GM13977 (cell line): ENCODE data around the gene DPP10.

Source experiments
- DNase-seq: peaks from one replicate; pipeline ENCODE4 v3.0.0; 2012; ENCODE audit warnings: low spot score
- CTCF ChIP-seq: IDR thresholded peaks from 2 replicates; pipeline ENCODE4 v1.5.1; 2012; ENCODE audit warnings: mild to moderate bottlenecking, control low read depth; ENCODE audit not compliant: insufficient read depth; ENCODE audit errors: extremely low read depth, missing control alignments
- in situ Hi-C: fragments of 300-500 bp; cut with MboI; formaldehyde crosslinking; loops from one replicate; pipeline ENCODE4 v1.12.0; 2022; ENCODE audit warnings: low sequenced_read_pairs, low pct_unique_long_range_greater_than_20kb, mixed read lengths, inconsistent platforms; ENCODE audit not compliant: unreplicated experiment

Gene DPP10

GRCh38 chr2:114426756-114427155, 15.7 kb upstream of the DPP10 start:
- no peak for TF ChIP-seq CTCF
- DNase-seq = no peak
- in situ Hi-C loops = no loop called here

GRCh38 chr2:114436329-114436728, 6.1 kb upstream of the DPP10 start:
- TF ChIP-seq CTCF = no peak
- no peak for DNase-seq
- in situ Hi-C loops = no loop called here

GRCh38 chr2:114446571-114446970, 4.1 kb downstream of the DPP10 start:
- in situ Hi-C loops = no loop called here
- TF ChIP-seq CTCF = no peak
- no peak for DNase-seq

GRCh38 chr2:114450639-114451038, 8.2 kb downstream of the DPP10 start:
- no peak for TF ChIP-seq CTCF
- in situ Hi-C loops = no loop called here
- no peak for DNase-seq

GRCh38 chr2:114456566-114456965, 14.1 kb downstream of the DPP10 start:
- in situ Hi-C loops = no loop called here
- DNase-seq = no peak
- no peak for TF ChIP-seq CTCF

- no peak for TF ChIP-seq CTCF
- in situ Hi-C loops = no loop called here
- no peak for DNase-seq
Observed at GRCh38 chr2:114457956-114458355, 15.5 kb downstream of the DPP10 start.

- TF ChIP-seq CTCF = no peak
- no peak for DNase-seq
- in situ Hi-C loops = no loop called here
Observed at GRCh38 chr2:114461116-114461515, 18.7 kb downstream of the DPP10 start.
